ENCODE data around the gene CD28.

DNA sequence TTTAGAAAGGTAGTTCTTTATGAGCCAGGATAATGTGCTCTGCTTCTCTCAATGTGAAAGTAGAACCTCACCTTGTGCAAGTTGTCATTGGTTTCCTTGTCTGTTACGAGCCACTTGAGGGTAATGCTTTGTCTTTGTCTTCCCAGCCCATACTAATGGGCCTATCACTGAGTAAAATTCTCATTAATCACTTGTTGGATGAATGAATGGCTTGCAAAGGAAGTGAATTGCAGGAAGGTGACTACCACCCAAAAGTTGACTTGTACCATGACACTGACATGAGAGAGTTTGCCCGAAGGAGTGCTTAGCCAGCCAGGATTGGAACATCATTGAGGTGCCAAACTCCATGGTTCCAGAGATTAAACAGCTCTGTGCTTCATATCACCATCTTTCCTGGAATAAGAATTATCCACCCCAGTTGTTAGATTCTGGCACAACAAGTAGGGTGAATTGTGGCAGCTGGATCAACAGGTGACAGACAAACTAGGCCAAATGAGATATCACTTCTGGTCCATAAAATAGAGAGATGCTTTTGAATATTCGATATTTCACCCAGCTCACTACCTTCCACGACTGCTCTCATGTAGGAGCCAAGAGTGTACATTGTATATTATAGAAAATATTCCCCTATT, 20.5 kb upstream of the CD28 start:
- TF ChIP-seq POLR2A (IDR thresholded peaks at IDR 0.05): no peak
- TF ChIP-seq, protein P1, sequence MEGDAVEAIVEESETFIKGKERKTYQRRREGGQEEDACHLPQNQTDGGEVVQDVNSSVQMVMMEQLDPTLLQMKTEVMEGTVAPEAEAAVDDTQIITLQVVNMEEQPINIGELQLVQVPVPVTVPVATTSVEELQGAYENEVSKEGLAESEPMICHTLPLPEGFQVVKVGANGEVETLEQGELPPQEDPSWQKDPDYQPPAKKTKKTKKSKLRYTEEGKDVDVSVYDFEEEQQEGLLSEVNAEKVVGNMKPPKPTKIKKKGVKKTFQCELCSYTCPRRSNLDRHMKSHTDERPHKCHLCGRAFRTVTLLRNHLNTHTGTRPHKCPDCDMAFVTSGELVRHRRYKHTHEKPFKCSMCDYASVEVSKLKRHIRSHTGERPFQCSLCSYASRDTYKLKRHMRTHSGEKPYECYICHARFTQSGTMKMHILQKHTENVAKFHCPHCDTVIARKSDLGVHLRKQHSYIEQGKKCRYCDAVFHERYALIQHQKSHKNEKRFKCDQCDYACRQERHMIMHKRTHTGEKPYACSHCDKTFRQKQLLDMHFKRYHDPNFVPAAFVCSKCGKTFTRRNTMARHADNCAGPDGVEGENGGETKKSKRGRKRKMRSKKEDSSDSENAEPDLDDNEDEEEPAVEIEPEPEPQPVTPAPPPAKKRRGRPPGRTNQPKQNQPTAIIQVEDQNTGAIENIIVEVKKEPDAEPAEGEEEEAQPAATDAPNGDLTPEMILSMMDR (IDR thresholded peaks at IDR 0.05): no peak
